Hindlimb muscle (tissue), 1 donor: ENCODE results near the gene MVK. TPM values are rescaled to one million over a fixed set of nuclear protein-coding genes. Genes with fewer than 3 reads are reported as not detected.

Experiments used
- DNase-seq: peaks from one replicate; pipeline ENCODE4 v3.0.0-alpha.2; 2013
- polyA plus RNA-seq: library from polyadenylated mRNA; unstranded; fragments of 120-200 nt; gene quantifications from one replicate; pipeline ENCODE4 v1.2.1, GENCODE V29; 2013; ENCODE audit not compliant: insufficient read length

Gene MVK
- polyA plus RNA-seq, 1 donor, result 18.3 TPM

DNA sequence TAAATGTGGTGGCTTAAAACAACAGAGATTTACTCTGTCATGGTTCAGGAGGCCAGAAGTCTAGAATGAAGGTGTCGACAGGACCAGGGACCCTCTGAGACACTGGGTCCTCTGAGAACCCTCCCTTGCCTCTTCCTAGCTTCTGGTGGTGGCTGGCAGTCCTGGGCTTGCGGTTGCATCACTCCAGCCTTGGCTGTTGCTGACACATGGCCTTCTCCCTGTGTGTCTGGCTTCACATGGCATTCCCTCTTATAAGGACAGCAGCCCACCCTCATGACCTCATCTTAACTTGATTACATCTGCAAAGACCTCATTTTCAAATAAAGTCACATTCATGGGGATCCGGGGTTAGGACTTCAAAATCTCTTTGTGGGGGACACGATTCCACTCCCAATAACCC lies 36.9 kb downstream of the MVK start:
- DNase-seq, result no peak

DNA sequence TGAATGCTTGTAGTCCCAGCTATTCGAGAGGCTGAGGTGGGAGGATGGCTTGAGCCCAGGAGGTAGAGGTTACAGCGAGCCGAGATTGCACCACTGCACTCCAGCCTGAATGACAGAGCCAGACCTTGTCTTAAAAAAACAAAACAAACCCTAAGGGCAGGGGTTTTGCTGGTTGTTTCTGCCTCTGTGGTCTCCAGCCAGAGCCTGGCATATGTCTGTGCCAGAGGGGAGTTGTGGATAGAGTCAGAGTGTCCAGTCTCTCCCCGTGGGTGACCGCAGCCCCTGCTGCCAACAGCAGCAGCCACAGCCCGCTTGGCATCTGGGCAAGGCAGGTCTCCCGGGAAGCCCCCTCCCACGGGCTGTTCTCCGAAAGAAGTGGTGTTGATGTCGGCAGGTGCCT lies 37.6 kb downstream of the MVK start:
- DNase-seq, result no peak

DNA sequence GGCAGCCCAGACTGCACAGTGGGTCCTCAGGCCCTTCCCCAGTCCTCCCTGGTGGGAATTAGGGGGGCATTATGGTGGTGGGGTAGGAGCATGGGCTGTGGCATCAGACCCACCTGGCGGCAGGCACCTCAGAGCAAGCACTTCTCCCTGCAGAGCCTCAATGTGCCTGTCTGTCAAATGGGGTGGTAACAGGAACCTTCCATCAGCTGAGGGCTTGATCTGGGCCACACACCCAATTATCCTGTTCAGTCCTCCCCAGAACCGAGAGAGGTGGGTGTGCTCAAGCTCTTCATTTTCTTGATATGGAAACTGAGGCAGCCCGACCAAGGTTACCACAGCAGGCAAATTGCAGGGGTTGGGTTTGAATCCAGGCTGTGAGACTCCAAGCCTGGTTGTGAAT lies 38.4 kb downstream of the MVK start:
- DNase-seq, result no peak

DNA sequence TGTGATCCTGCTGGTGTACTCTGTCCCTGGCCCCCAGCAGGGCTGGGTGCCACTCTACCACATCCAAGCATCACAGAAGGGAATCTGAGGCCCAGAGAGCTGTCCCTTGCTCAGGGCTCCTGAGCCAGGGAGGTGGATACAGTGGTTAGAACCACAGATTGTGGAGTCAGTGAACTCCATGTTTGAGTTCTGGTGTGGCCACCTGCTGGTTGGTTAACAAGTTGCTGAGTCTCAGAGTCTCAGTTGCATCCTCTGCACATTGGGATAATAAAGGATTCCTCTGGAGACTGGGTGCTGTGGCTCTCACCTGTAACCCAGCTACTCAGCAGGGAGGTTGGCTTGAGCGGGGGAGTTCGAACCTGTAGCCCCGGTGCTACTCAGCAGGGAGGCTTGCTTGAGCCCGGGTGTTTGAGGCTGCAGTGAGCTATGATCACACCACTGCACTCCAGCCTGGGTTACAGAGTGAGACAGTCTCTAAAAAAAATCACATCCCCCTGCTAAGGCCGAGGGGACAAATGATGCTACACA lies 39.4 kb downstream of the MVK start:
- no peak for DNase-seq

DNA sequence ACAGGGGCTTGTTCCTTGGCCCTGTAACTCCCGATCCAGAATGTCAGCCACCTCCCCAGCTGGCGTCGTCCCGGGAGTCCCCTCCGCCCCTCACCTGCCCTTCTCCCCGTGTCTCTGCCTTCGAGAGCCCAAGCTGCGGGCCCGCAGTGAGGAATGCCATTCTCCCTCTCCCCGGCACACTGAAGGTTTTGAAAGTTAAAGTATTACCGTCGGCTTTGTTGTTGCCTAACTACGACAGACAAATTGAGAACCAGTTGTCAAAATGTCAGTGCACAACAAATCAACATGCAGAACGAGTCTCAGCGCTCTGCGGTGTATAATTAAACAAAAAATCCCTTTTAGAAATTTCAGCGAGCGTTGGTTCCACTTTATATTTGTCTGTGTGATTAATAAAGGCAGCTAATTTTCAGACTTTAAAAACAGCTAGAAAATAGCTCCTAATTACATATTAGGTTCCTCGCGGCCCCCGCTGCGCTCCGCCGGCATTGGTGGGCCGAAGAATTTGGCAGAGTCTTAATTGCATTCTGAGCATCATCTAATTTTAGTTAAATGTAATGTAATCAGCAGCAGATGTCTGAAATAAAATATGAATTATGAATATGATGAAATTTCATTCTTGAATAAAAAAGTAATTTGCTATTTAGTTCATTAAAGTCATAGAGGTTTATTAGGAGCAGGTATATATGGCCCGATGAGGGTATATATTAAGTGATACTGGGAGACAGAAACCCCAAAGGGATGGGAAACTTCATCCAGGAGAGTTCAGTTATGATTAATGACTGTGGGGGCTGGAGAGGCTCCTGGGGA lies 40.3 kb downstream of the MVK start:
- no peak for DNase-seq

DNA sequence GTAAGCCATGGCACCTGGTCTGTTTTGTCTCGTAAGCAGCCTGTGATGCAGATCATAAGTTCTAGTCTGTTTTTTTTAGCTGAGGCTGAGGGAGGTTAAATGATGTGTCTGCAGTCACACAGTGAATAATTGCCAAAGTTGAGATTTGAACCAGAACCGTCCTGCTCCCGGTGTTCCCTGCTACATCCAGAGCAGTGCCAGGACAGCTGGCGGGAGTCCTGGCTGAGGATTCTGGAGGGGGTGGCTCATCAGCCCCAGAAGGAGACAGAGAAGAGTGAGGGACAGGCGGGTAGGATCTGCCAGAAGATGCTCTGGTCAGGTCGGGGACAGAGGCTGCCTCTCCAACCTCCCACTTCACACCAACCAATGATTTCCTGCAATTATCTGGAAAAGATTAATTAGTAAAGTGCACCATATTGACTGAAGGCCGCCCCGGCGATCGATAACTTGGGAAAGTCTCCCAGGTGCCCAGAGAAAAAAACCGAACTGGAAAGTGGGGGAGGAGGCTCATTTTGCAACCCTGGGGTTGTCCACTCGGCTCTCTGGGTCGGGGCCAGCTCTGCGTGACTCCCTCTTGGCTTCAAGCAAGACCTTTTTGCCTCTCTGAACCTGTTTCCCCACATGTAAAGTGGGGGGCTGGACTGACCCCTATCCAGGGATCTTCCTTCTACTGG lies 42.1 kb downstream of the MVK start:
- DNase-seq, result no peak

DNA sequence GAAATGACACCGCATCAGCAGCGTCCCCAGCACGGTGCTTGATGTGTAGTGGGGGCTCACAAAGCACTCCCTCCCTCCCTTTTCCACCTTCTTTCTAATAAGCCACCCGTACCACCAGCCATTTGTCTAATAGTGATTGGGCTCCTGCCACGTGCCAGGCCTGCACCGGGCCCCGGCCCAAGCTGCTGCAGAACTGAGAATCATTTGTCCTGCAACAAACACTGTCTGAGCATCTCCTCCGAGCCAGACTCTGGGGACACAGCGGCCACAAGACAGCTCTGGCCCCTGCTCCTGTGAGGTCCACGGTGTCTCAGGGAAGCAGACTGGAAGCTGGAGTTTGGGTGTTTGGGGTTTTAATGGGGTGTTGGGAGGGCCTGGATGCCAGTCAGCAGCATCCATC lies 43.9 kb downstream of the MVK start:
- DNase-seq, result no peak

DNA sequence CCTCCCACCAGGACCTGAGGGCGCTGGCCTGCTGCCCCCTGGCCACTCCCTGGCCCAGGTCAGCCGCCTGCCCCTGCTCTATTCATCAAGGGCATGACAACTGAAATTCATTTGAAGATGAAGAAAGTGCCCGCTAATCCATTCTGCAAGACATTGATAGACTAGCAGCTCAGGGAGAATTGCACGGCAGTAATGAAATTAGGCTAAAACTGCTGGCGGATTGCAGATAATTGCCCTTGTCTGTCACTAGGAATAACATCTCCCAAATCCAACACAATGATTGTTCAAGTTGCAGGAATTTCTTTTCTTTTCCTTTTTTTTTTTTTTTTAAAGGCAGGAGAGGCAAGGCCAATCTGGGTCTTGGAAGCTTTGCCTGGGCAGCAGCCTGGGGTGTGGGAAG lies 44.5 kb downstream of the MVK start:
- DNase-seq, result no peak

DNA sequence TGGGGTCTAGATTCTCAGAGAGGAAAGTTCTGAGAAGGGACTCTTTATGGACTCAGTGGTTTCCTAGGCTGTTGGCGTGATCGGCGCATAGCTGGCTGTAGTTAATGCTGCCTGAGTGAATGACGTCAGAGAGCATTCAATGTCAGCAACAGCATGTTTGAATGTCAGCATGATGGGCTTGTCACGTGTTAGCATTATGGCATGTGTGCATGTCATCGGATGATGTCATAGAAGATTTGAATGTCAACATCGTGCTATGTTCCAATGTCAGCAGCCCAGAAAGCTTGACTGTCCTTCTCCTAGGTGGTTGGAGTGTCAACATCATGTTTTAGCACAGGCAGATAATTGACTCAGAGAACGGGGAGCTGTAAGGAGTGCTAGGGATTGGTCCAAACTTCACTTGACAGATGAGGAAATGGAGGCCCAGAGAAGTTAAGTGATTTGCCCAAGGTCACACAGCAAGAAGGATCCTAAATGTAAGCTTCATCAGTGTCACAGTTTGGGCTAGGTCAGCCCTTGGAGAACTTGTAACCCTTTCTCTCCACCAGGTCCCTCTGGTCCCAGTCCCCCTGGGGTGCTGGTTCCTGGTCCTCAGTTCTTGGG lies 45.5 kb downstream of the MVK start:
- DNase-seq, result no peak

DNA sequence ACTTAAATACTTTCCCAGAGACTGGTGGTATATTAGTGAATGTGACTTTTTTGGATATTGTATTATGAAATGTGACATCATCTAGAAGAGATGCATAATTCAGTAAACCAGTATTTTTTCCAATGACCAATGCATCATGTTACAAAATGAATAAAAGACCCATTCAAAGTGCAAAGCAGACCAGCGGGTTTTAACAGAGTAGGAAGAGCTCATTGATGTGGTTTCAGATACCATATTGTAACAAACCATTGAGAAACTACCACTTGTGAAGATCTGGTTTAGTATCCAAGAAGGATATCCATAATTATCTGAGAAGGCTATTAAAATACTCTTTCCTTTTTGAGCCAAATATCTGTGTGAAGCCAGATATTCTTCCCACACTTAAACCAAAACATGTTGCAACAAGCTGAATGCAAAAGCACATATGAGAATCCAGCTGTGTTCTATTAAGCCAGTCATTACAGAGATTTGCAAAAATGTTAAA lies 47.7 kb downstream of the MVK start:
- DNase-seq, result no peak

DNA sequence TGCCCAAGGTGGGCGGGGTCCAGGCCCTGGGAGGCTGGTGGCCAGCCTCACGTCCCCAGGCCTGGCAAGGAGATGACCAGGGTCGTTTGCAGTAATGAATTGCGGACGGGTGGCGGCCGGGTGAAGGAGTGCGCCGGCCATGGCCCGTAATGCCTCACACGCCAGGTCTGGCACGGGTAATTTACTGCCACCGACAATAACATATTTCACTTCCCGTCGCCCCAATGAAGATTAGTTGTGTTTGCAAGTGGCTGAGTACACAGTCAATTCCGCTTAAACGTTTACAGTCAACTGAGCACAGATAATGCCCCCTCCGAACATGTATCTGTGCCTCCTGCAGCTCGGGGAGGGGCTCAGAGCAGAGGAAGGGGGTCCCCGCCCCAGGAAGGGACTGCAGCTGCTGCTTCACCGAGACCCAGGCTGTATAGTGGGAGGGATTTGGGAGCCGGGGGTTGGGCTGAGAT lies 48.3 kb downstream of the MVK start:
- no peak for DNase-seq

DNA sequence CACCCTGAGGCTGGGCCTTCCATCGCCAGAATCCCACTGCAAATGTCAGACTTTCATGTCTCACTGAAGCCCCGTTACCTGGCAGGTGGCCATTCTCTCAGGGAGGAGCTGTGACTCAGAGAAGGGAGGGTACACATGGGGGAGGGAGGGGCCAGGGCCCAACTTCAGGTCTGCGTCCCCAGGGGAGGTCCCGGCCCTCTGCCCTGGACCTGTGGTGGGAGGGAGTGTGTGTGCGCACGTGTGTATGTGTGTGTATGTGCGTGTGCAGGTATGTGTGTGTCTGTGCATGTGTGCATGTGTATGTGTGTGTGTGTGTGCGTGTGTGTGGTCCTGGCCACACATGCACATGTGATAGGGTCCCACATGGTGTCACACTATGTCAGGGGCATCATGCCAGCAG lies 50.9 kb downstream of the MVK start:
- no peak for DNase-seq

DNA sequence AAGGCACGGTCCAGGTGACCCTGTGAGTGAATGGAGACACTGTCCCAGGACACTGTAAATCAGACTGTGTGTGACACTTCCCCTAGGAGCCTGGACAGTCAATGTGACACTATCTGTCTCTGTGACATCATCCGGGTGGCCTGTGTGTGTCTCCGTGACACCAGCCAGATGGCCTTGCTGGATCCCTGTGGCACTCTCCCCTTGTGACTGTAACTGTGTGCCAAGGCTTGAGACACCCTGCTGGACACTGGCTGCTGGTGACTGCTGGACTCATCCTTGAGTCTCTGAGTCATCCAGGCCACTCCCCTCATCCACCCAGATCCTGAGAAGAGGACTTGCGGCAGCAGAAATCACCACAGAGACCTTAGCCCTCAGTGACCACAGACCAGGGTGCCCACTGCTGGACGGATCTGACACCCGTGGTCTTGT lies 51.6 kb downstream of the MVK start:
- DNase-seq, result no peak

DNA sequence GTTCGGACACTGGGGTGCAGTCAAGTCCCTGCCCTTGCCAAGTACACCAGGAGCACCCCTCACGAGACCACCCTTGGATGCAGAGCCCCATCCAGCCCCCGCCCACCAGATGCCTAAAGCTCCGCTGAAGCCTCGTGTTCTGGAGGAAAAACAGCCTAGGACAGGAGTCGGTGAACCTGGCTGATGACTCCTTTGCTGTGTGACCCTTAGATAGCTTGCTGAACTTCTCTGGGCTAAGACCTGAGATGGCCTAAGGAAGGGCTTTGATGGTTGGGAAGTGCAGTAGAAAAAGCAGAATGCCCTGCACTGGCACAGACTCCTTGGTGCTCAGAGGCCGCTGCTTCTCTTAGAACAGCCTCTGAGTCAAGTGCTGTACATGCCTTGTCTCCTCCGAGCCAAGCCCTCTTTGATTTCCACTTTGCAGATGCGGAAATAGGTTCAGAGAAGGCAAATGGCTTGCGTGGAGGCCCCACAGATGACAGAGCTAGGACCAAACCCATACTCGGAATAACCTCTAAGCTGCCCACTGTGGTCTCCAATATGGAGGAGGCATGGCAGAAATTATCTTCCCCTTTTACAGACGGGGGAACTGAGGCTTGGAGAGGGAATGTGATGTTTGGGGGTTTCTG lies 52.3 kb downstream of the MVK start:
- DNase-seq, result no peak

DNA sequence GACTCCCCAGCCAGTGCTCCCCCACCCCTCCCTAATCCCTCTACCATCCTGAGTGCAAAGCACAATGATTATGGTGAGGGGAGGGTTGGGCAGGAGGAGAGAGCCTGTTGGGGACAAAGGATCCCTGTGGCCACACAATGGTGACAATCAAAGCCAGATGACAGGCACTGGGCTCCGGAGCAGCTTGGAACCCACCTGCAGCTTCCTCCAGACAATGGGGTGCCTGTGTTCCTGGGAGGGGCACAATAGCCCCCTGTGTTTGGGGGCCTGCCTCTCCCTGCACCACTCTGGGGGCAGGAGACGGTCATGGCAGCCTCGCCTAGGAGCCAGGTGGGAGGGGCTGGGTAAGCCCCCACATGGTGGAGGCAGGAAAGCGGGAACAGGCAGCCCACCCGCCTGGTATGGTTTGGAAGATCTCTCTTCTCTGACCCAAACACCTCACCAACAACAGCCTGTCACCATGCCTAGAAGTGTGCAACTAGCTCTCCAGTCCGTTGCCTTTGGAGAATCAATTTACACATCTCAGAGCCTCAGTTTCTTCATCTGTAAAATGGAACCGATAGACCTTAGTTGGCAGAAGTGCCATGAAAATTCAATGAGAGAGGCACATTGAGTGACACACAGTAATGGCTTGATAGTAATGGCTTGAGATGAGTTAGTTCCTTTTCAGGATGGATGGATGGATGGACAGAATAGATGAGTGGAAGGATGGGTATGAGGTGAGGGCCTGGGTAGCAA lies 53.0 kb downstream of the MVK start:
- DNase-seq, result no peak

DNA sequence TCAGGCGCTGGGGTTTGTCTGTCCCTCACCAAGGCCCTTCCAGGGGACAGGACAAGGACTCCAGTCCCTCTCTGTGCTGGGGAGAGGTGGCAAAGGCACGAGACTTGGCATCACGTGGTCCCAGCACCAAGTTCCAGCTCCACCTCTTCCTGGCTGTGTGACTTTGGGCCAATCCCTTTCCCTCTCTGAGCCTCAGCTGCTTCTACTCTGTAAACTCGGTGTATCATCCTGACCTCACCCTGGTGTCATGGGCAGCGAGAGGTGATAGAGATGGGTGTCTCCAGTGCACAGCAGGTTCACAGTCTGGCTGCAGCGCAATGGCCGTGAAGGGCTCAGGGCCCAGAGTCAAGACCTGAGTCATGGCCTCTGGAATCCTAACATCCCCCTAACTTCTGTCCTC lies 54.0 kb downstream of the MVK start:
- no peak for DNase-seq

DNA sequence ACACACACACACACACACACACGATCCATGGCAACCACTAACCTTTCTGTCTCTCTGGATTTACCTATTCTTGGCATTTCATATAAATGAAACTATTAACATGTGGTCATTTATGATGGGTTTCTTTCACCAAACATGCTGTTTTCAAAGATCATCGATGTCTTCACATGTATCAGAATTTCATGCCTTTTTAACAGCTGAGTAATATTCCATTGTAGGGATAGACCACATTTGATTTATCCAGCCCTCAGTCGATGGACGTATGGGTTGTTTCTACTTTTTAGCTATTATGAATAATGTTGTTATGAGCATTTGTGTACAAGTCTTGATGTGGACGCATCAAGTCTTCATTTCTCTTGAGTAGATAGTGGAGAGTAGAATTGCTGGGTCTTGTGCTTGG lies 56.5 kb downstream of the MVK start:
- DNase-seq, result no peak

DNA sequence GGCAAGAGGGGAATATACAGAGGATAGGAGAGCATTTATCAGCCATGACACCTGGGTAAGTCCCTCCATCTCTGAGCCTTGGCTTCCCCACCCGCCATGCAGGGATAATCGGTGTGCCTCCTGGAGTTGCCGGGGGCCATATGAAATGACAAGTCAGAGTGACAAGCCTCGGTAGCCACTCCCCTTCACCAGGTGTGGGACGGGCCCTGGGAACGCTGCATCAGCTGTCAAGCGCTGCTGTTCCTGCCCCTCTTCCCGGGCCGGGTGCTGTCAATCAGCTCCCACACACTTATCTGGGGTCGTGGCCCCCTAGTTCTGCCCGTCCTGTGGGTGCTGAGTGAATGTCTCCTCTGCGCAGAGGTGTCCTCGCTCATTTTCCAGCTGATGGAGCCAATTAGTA lies 57.2 kb downstream of the MVK start:
- DNase-seq, result no peak

DNA sequence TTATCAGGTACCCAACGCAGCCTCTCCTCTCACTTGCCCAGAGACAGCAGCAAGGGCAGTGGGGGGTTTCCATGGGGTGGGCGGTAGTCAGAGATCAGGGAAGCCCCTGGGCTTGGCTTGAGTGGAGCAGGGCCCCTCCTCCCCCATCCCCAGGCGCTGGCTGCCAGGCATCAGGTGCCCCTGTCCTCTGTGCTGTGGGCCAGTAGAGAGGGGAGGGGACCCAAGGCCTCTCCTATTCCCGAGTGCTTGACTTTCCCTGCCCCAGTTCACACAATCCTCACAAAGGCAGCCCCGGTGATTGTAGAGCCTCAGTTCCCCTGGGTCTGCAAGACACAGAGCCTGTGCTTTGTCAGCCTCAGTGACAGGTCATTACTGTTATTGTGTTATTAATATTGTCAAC lies 57.7 kb downstream of the MVK start:
- DNase-seq, result no peak

DNA sequence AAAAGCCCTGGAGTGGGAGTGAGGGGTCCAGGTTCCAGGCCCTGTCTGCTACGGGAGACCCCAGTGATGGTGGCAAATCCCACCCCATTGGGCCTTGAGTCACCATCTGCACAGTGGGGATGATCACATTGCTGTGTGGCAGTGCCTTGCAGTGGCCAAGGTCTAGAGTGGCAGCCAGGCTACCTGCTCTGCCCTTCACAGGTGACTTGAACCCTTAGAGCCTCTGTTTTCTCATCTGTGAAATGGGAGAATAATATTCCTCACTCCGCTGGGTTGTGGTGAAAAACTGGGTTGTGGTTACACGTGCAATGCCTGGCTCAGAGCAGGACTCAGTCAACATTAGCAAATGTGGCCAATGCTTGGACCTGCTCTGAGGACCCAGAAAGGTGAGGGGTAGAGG lies 58.2 kb downstream of the MVK start:
- no peak for DNase-seq

DNA sequence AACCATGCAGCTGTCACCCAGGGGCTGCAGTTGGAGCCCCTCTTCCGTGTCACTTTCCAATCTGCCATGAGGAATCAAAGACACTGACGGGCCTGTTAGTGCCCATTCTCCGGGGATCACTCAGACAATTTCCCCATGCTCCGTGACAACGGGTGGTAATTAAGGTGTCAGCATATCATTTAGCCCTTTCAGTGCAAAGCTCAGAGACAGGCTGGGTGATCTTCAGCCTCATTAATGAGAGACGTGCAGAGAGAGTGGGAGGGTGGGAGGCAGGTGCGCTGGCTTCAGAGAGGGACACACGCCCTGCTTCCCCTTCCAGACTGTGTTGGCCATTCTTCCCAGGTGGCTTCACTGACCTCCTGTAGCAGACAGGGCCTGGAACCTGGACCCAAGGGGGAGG lies 58.7 kb downstream of the MVK start:
- DNase-seq, result no peak

DNA sequence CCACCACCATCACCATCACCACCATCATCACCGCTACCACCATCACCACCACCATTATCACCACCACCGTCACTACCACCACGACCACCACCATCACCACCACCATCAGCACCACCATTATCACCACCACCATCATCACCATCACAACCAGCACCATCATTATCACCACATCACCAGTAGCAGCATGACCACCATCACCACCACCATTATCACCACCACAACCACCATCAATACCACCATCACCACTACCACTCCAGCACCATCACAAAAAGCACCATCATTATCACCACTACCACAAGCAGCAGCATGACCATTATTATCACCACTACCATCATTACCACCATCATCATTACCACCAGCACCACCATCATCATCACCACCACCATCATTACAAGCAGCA lies 62.1 kb downstream of the MVK start:
- no peak for DNase-seq
